ENCODE results near the gene VNN1.

VNN1 gene

GRCh38 chr6:132675002-132675401 is 38.9 kb downstream of the VNN1 start:
- no peak for TF ChIP-seq CTCF (conservative IDR thresholded peaks at IDR 0.05; ENCODE audit: low read depth, low read length)
- DNase-seq (ENCODE audit: low read depth) = no peak
- H3K4me3 ChIP-seq (ENCODE audit: low read depth, low read length) = no peak overlapping the region

- no peak overlapping the region for H3K4me3 ChIP-seq (ENCODE audit: low read depth, low read length)
- no peak for TF ChIP-seq CTCF (conservative IDR thresholded peaks at IDR 0.05; ENCODE audit: low read depth, low read length)
- DNase-seq (ENCODE audit: low read depth) = peak; percentile 10
Observed at GRCh38 chr6:132673376-132674094, 40.3 kb downstream of the VNN1 start.

GRCh38 chr6:132671295-132671694 is 42.6 kb downstream of the VNN1 start:
- H3K4me3 ChIP-seq (ENCODE audit: low read depth, low read length) = no peak overlapping the region
- no peak for DNase-seq (ENCODE audit: low read depth)
- no peak for TF ChIP-seq CTCF (conservative IDR thresholded peaks at IDR 0.05; ENCODE audit: low read depth, low read length)

- TF ChIP-seq CTCF (conservative IDR thresholded peaks at IDR 0.05; ENCODE audit: low read depth, low read length) = peak; percentile 44
- DNase-seq (ENCODE audit: low read depth) = peak; percentile 72
- no peak overlapping the region for H3K4me3 ChIP-seq (ENCODE audit: low read depth, low read length)
Observed at GRCh38 chr6:132669690-132670291, 44.1 kb downstream of the VNN1 start.

- no peak for TF ChIP-seq CTCF (conservative IDR thresholded peaks at IDR 0.05; ENCODE audit: low read depth, low read length)
- no peak overlapping the region for H3K4me3 ChIP-seq (ENCODE audit: low read depth, low read length)
- no peak for DNase-seq (ENCODE audit: low read depth)
Observed at GRCh38 chr6:132666118-132666517, 47.7 kb downstream of the VNN1 start.

GRCh38 chr6:132664309-132665034 is 49.4 kb downstream of the VNN1 start:
- no peak overlapping the region for H3K4me3 ChIP-seq (ENCODE audit: low read depth, low read length)
- no peak for DNase-seq (ENCODE audit: low read depth)
- no peak for TF ChIP-seq CTCF (conservative IDR thresholded peaks at IDR 0.05; ENCODE audit: low read depth, low read length)
